IPS-15b (cell line): Measurements from ENCODE around the gene ACKR3.

Experiments
- H3K27me3 ChIP-seq: one replicate; pipeline ENCODE4 v1.6.1; 2013; ENCODE audit warnings: low read length; ENCODE audit not compliant: control insufficient read depth, insufficient read depth
- H3K36me3 ChIP-seq: one replicate; pipeline ENCODE4 v1.6.1; 2013; ENCODE audit warnings: low read length; ENCODE audit not compliant: control insufficient read depth, insufficient read depth
- H3K4me1 ChIP-seq: one replicate; pipeline ENCODE4 v1.6.1; 2013; ENCODE audit warnings: mild to moderate bottlenecking, low read length; ENCODE audit not compliant: control insufficient read depth, insufficient read depth
- H3K4me3 ChIP-seq: one replicate; pipeline ENCODE4 v1.5.1; 2013; ENCODE audit warnings: low read depth, low read length
- H3K9ac ChIP-seq: one replicate; pipeline ENCODE4 v1.6.1; 2013; ENCODE audit warnings: low read depth, mild to moderate bottlenecking, low read length
- H3K9me3 ChIP-seq: one replicate; pipeline ENCODE4 v1.6.1; 2013; ENCODE audit warnings: mild to moderate bottlenecking, low read length; ENCODE audit not compliant: control insufficient read depth, insufficient read depth

ACKR3 gene

DNA sequence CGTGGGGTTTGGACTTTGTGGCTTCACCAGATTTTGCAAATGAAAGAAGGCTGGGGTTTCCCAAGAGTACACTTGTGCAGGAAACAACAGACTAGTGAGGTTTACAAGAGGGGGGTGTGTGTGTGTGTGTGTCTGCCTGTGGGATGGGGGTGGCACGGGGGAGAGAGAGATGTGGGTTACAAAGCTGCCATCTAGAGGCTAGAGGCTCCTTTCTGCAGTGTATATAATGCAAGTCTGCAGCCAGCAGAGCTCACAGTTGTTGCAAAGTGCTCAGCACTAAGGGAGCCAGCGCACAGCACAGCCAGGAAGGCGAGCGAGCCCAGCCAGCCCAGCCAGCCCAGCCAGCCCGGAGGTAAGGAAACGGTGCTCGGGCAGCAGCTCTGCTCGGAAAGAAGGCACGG lies at the start of gene ACKR3:
Gene ACKR3, plus strand, starts transcription at position 253 of the 401 bp plus-strand sequence. CDS start 10,641 bp downstream, outside the sequence.
- H3K9ac ChIP-seq = no peak within 1 kb of the TSS
- H3K9me3 ChIP-seq = no peaks in the 10 kb centered on the region
- peaks cover 23% of the 10 kb centered on the region for H3K27me3 ChIP-seq
- H3K36me3 ChIP-seq = no peaks in the 10 kb centered on the region
- peaks cover 33% of the 10 kb centered on the region for H3K4me1 ChIP-seq
- H3K4me3 ChIP-seq = peak within 1 kb of the TSS; percentile 66

DNA sequence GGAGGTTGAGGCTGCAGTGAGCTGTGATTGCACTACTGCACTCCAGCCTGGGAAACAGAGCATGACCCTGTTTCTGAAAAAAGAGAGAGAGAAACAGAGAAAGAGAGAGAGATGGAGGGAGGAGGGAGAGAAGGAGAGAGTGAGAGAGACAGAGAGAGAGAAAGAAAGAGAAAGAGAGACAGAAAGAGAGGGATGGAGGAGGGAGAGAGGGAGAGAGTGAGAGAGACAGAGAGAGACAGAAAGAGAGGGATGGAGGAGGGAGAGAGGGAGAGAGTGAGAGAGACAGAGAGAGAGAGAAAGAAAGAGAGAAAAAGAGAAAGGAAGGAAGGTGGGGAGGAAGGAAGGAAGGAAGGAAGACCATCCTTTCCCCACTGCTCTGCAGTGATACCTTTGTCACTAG lies 48.1 kb upstream of the ACKR3 start:
- H3K9me3 ChIP-seq = no peaks in the 10 kb centered on the region
- H3K4me3 ChIP-seq = no peak overlapping the region
- no peaks in the 10 kb centered on the region for H3K27me3 ChIP-seq

DNA sequence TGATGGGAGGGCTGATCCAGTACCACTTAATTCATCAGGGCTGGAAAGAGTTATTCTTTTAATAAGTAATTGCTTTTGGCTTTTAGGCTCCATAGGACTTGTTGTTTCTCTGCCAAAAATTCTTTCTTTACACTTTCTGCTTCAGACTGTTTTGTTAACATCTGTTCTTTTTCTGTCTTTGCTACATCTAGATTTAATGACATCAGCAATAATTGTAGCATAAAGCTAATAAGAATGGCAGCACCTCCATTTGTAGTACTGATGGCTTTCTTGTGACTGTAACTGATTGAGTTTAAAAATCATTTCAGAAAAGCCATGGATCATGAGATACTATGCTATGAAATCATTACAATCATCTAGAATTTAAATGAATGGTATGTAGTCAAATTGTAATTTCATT lies 46.4 kb upstream of the ACKR3 start:
- Histone ChIP-seq H3K4me1 (no peaks in the 10 kb centered on the region), H3K9ac (no peak overlapping the region), H3K4me3 (no peak overlapping the region), H3K9me3 (no peaks in the 10 kb centered on the region), H3K27me3 (no peaks in the 10 kb centered on the region), H3K36me3 (no peaks in the 10 kb centered on the region)

More for the DNA sequence above, 48.1 kb upstream of the ACKR3 start:
- H3K4me1 ChIP-seq = no peaks in the 10 kb centered on the region
- no peak overlapping the region for H3K9ac ChIP-seq
- H3K36me3 ChIP-seq = no peaks in the 10 kb centered on the region

GRCh38 chr2:236525411-236525997 lies 44.1 kb upstream of the ACKR3 start:
- no peaks in the 10 kb centered on the region for H3K36me3 ChIP-seq
- no peaks in the 10 kb centered on the region for H3K27me3 ChIP-seq
- H3K9ac ChIP-seq = no peak overlapping the region
- no peak overlapping the region for H3K4me3 ChIP-seq
- H3K4me1 ChIP-seq = no peaks in the 10 kb centered on the region
- H3K9me3 ChIP-seq = no peaks in the 10 kb centered on the region

- Histone ChIP-seq H3K9me3 (no peaks in the 10 kb centered on the region), H3K4me3 (no peak overlapping the region), H3K27me3 (no peaks in the 10 kb centered on the region), H3K9ac (no peak overlapping the region), H3K4me1 (no peaks in the 10 kb centered on the region), H3K36me3 (no peaks in the 10 kb centered on the region)
These were observed 43.0 kb upstream of the ACKR3 start for GRCh38 chr2:236526455-236527158.

DNA sequence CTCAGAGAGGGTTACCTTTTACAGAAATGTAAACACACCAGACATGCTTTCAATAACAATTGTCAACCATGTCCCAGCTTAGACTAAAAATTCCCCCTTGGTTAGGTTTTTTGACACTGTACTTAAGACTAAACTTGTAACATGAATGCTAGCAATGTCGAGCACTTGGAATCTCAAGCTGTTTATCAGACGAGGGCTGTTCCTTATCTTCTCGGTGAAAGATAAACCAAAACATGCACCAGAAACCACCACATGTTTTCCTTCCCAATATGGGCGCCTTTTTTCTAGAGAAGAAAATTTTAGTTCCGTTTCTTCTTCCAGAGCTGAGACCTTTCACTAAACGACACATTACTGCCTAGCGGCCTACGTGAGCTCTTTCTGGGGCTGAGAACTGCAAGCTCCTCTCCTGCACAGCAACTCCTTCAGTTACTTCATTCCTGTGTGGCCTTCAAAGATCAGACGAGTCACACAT lies 42.4 kb upstream of the ACKR3 start:
- no peak overlapping the region for H3K9ac ChIP-seq
- H3K36me3 ChIP-seq = no peaks in the 10 kb centered on the region
- H3K27me3 ChIP-seq = no peaks in the 10 kb centered on the region
- no peak overlapping the region for H3K4me3 ChIP-seq
- no peaks in the 10 kb centered on the region for H3K4me1 ChIP-seq
- no peaks in the 10 kb centered on the region for H3K9me3 ChIP-seq

DNA sequence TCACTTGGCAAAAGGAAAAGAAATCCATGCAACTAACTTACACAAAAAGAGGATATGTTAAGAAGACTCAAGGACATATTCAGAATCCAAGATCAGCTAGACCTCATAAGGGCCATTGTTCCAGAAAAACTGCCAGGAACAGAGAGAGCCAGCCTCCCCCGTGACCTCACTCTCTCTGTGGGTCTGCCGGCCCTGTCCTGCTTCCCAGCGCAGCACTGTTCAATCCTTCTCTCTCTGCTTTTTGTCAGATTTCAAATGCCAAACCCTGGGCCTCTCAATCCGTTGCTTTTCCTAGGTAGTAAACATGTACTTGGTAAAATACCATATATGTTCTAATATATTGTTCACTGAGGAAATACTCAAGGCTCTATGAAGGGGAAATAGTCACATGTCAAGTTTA lies 40.0 kb upstream of the ACKR3 start:
- Histone ChIP-seq H3K9me3 (no peaks in the 10 kb centered on the region), H3K4me3 (no peak overlapping the region), H3K36me3 (no peaks in the 10 kb centered on the region), H3K9ac (no peak overlapping the region), H3K27me3 (no peaks in the 10 kb centered on the region), H3K4me1 (no peaks in the 10 kb centered on the region)

GRCh38 chr2:236530512-236530911 lies 39.1 kb upstream of the ACKR3 start:
- Histone ChIP-seq H3K4me1 (no peaks in the 10 kb centered on the region), H3K9me3 (no peaks in the 10 kb centered on the region), H3K27me3 (no peaks in the 10 kb centered on the region), H3K9ac (no peak overlapping the region), H3K4me3 (no peak overlapping the region), H3K36me3 (no peaks in the 10 kb centered on the region)

- Histone ChIP-seq H3K4me1 (no peaks in the 10 kb centered on the region), H3K4me3 (no peak overlapping the region), H3K9me3 (no peaks in the 10 kb centered on the region), H3K36me3 (no peaks in the 10 kb centered on the region), H3K27me3 (no peaks in the 10 kb centered on the region), H3K9ac (no peak overlapping the region)
These were observed 38.4 kb upstream of the ACKR3 start for GRCh38 chr2:236531195-236531594.

DNA sequence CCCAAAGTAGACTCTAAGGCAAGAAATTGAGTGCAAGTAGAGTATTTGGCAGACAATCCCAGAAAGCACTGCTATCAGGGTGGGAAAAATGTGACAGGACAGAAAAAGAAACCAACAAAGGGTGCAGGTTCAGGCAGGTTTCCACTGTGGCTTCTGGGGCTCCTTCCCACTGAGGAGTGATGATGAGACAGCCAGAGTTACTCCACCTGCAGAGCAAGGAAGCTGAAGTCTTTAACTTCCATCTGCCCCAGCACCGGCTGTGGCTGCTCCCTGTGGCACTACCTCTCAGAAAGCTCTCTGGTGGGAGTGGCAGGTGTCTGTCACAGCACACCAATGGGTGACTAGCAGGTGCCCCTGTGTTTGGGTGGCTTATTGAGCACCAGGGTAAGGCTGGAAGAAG lies 37.6 kb upstream of the ACKR3 start:
- no peaks in the 10 kb centered on the region for H3K9me3 ChIP-seq
- no peak overlapping the region for H3K9ac ChIP-seq
- H3K27me3 ChIP-seq = no peaks in the 10 kb centered on the region
- H3K4me3 ChIP-seq = no peak overlapping the region
- H3K4me1 ChIP-seq = no peaks in the 10 kb centered on the region
- H3K36me3 ChIP-seq = no peaks in the 10 kb centered on the region

DNA sequence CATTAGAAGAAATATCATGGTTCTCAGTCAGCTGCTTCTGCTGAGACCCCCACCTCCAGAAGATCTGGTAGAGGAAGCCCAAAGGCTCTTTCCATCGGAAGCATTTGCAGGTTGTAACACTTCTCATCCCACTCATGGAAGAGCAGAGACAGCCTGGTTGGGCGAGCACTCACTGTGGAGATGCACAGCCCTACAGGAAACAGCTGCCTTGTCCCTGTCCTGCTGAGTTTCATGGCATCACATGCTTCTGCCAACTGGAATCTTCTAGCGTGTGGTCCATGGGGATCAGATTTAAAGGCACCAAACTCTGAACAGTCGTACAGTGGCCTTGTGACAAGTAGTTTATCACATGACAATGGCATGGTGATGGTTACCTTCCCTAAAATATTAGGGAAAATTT lies 36.3 kb upstream of the ACKR3 start:
- Histone ChIP-seq H3K36me3 (no peaks in the 10 kb centered on the region), H3K9me3 (no peaks in the 10 kb centered on the region), H3K27me3 (no peaks in the 10 kb centered on the region), H3K9ac (no peak overlapping the region), H3K4me3 (no peak overlapping the region), H3K4me1 (no peaks in the 10 kb centered on the region)

GRCh38 chr2:236535024-236535423 lies 34.6 kb upstream of the ACKR3 start:
- Histone ChIP-seq H3K27me3 (no peaks in the 10 kb centered on the region), H3K9ac (no peak overlapping the region), H3K4me1 (no peaks in the 10 kb centered on the region), H3K4me3 (no peak overlapping the region), H3K36me3 (no peaks in the 10 kb centered on the region), H3K9me3 (no peaks in the 10 kb centered on the region)
